ENCODE measurements around the gene ST7.
"Not testable (repeated sequence)": the region's sequence is repeated elsewhere in the genome, so short reads cannot be mapped to it uniquely, and the experiment has no call there.

The ST7 gene

GRCh38 chr7:117010375-117011133, 57.3 kb downstream of the ST7 start:
- DNase-seq = peak; percentile 19

- no peak for DNase-seq
Observed at GRCh38 chr7:117011419-117012260, 58.3 kb downstream of the ST7 start.

DNA sequence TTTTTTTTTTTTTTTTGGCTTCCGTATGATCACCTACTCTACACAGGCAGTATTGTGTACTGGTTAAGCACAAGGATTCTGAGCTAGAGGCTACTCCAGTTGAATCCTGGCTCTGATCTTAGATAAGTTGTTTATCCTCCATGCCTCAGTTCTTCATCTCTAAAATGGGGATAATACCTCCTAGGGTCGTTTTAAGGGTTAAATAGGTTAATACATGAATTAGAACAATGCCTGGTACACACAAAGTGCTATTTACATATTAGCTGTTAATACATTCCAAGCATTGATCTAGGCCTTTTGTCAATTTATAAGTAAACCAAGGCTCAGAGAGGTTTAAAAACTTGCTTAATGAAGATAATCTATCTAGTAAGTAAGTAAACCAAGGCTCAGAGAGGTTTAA, 59.0 kb downstream of the ST7 start:
- DNase-seq = no peak

DNA sequence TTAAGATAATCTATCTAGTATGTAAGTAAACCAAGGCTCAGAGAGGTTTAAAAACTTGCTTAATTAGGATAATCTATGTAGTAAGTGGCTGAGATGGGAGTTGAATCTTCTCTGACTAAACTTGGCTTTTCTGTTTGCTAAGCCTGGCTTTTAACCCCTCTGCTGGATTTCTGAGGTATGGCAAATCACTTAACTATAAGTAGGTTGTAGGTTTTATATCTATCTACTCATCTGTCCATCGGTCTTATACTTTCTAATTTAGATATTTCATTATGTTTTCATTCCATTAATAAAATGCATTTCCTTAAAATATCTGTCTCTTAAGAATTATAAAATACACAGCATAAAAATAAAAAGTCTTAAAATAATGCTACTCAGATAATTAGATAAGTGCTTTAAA, 59.4 kb downstream of the ST7 start:
- no peak for DNase-seq

DNA sequence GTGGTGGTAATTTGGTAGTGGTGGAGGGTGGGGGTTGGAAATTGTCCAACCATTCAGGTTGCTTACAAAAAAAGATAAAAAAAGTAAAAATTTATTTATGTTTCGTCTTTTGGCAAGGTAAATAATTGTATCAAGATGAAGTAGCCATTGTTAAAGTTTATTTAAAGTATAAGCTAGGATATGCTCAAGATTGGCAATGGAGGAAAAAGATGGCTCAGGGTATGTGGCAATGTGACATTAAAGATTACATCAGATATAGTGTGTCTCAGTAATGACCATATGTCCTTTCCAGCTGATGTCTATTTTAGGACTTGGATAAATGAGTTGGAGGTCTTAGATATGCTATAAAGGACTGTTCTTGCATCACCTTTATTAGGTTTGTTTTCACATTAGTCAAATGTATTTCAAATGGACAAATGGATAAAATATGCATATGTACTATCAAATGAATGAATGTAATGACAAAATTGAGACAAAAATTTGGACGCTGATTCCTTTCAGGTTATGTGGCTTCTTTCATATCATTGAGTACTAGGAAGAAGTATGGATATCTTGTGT, 60.9 kb downstream of the ST7 start:
- DNase-seq = no peak

DNA sequence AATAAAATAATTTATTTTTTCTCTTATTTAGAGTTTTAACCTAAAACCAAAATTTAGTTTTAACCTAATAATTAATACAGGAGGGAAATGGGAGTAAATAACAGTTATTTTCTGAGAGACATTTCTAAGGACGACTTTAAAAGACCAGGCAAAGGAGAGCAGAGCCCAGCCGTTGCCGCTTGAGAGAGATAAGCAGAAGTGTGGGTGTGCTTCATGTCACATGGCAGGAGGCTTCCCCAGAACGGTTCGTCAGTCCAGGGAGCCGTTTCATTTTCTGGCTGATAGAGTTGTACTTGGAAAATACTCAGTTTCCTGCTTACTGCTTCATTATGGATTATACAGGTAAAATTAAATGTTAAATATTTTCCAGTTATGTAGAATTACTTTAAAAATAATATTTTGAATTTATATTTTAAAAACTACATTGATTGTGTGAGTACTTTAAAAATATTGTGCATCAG, 61.4 kb downstream of the ST7 start:
- DNase-seq = no peak

DNA sequence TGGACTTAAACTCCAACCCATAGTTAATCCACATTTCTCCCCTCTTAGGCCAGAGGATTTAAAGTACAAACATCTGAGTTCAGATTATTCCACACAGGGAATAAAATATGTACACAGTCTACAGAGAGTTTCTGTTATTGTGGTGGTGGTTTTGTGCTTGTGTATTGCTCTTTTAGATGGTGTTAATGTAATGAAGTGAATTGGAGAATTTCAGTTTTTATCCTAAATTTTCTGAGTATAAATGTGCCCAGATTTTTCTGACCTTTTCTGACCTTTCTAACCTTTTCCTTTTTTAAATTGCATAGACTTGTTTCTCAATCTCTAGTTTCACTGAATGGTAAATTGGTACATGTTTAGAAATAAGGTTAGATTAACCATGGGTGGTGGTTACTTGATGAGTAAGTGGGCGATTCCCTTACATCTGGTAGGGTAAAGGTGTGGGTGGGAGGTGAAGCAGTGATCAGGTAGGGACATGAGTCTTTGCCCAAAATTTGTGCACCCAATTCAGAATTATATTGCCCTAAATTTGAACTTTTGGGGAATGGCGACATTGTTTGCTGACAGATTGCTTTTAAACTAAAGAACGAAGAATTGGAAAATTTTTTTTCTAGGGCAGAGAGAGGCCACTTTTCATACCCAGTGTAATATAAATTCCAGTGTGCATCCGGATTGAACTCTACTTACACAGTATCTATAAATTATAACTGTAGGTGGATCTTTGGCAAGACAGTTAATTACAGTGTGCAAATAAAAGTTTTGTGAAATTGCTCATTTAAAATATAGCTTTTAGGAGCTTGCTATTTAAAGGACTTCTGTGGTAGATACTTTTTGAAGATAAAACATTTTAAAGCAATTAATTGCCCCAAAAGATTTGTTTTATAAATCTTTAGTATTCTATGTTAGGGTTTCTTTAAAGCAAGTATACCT, 62.2 kb downstream of the ST7 start:
- no peak for DNase-seq

DNA sequence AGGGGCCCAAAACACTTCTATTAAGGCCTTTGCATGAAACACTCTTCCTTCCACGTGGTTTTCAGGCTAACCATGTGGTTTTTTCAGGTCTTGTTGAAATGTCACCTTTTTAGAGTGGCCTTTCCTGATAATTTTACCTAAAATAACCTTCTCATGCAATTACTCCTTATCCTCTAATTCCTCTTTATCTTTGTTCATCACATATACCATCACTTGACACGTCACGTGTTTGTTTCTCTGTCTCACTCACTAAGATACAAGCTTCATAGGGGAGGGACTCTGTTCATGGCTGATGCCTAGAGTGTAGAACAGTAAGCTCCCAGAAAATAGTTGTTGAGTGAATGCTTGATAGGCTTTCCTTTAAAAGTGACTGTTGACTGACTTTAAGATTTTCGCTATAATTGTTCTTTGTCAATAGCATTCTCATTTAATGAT, 63.7 kb downstream of the ST7 start:
- DNase-seq = no peak

DNA sequence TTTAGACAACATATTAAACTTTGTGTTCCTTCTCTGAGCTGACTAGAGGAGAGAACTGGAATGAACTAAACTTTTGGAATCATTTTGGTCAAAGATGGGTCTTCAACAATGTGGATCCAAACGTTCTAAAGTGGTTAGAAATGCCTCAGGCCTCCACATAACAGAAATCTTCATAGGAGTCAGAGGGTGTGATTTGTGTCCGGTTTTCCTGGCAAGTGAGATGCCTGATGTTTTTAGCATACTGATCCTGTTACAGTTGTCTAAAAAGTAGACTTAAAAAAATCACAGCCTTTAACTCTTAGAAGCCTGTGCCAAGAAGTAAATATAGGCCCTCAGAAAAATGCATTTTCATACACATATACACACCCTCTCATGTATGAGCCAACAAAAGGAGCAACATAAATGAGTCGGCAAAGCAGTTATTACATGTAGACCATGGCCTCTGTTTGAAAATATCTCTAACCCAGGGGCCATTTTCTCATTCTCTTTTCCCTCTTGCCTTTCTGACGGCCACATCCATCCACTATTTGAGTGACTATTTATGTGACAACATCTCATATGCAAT, 64.5 kb downstream of the ST7 start:
- no peak for DNase-seq

DNA sequence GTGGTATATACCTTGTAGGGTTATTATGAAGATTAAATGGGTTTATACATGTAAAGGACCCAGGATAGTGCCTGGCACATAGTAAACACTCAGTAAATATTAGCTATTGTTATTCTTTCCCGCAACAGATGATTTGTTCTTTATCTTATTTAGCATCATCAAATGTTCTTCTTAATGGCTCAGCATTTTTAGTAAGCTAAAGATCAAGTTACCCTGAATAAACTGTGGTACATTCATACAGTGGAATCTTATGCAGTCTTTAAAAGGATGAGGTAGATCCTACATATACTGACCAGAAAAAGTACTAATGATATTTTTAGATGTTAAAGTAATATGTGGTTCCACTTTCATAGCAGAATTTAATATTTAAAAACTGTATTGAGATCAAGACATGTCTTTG, 65.4 kb downstream of the ST7 start:
- no peak for DNase-seq

GRCh38 chr7:117019287-117019686, 66.0 kb downstream of the ST7 start:
- DNase-seq = no peak

DNA sequence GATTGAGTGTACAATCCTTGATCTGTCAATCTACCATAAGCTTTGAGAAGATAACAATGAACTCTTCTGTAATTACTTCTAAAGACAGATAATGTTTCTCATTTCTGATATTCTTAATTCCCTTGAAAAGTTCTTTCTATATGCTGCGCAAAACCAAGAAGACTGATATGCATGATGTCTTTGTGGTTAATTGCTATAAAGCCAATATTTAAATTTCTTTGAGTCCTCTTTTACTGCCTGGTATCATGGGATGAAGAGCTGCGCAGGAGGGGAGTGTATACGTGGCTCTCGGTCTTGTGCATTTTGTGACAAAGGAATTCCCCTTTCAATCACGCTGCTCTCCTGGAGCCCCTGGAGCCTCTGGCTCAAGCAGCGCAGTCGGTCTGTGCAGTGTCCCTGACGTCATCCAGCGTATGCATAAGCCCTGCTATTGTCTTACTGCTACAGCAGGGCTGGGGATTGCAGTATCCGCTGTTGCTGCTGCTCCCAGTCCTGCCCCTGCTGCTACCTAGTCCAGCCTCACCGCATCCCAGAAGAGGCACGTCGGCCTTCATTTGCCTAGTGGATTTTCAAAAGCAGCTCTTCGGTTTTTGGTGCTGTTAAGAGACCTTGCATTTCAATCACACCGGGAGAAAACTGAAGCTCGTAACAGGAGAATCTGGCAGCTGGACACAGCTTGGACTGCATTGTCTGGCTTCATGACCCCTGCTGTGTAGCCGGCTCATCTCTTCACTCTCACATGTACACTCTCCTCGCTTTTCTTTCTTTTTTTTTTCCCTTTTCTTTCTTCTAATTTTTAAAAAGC, 66.7 kb downstream of the ST7 start:
- no peak for DNase-seq

DNA sequence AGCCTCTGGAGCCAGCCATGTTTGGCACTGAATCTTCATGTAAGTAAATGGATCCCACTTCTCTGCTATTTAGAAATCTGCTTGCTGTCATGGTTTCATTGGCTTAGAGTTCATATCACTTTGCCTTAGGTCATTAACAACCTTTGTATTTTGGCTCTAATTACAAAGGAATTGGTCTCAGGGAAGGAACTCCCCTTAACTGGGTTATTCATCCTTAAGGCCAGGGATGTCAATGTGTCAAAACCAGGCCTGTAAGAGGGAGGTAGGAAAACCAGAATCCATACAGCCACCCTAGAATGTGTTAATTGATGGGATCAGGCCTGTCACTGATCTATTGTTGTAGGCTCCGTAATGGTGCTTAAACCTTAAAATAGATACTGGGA, 67.3 kb downstream of the ST7 start:
- no peak for DNase-seq

DNA sequence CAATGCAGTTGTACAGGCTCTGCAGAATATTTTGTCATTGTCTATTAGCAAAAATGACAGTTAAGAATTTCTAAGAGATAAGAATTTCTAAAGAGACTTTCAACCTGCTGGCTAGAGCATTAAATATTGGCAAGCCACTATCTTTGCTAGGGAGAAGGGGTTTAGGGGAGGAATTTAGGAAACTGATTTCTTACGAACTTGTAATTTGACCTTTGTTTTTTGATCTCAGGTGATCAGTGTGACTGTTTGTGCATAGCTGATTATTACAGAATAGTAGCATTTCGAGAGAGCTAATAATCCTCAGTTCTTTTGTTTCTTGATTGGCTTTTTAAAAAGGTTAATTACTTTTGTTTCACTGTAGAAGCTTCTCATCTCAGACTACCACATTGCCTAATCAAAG, 68.1 kb downstream of the ST7 start:
- no peak for DNase-seq

DNA sequence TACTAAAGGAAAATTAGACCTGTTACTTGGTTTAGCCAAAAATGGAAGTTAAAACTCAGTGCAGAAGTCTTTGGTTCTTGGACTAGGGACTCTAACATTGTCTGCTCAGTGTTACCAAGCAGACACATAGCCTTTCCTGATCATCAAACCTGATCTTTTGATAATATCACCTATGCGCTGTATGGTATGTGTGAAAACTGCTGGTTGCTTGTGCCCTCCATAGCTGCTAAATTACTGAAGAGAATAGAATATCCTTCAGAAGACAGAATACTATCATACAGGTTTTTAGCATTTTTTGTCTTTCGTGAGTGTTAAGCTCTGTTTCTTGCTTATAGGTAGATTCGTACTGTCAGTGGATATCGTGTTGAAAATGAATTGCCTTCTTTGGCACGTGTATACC, 68.7 kb downstream of the ST7 start:
- DNase-seq = no peak

- DNase-seq = no peak
Observed at GRCh38 chr7:117023325-117023854, 70.1 kb downstream of the ST7 start.

DNA sequence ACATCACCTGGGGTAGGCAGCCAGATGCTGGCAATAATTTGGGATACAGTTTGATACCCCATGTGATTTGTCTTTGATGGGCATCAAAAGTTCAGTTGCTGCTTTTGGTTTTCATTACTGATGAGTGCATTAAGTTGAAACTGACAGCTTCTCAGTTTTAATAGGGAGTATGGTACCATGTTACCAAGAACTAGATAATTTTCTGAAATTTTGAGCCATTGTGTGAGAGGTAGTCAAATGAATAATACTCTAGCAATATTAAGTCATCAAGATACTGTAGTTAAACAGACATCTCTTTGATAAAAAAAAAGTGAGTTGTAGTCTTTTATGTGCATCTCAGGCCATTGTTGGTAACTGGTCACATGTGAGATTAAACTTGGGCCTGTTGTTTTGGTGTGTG, 71.5 kb downstream of the ST7 start:
- no peak for DNase-seq

GRCh38 chr7:117025891-117026290, 72.6 kb downstream of the ST7 start:
- DNase-seq = no peak

DNA sequence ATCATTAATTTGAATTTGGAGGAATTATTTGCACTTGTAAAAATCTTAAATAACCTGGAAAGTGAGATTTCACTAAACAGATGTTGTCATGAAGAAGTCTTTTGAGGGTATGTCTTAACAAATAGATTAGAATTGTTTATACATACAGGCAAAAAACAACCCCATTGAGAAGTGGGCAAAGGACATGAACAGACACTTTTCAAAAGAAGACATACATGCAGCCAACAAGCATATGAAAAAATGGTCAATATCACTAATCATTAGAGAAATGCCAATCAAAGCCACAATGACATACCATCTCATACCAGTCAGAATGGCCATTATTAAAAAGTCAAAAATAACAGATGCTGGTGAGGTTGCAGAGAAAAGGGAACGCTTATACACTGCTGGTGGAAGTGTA, 77.0 kb downstream of the ST7 start:
- DNase-seq = not testable (repeated sequence)

DNA sequence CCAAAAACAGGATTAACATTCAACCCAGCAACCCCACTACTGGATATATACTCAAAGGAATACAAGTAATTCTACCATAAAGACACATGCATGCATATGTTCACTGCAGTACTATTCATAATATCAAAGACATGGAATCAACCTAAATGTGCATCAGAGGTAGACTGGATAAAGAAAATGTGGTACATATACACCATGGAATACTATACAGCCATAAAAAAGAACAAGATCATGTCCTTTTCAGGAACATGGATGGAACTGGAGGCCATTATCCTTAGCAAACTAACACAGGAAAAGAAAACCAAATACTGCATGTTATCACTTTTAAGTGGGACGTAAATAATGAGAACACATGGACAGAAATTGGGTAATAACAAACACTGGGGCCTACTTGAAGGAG, 77.5 kb downstream of the ST7 start:
- not testable (repeated sequence) for DNase-seq

- DNase-seq = no peak
Observed at GRCh38 chr7:117032810-117033209, 79.5 kb downstream of the ST7 start.
